Liver (tissue), 5 donors: ENCODE data around the gene PMIS2. TPM values are rescaled to one million over a fixed set of nuclear protein-coding genes. Genes with fewer than 3 reads are reported as not detected.

Experiments used
- ATF3 ChIP-seq: IDR thresholded peaks from 2 replicates; pipeline ENCODE4 v1.6.1; 2016; ENCODE audit warnings: antibody characterized with exemption
- polyA plus RNA-seq, 2 donors: library from polyadenylated mRNA; stranded (reverse) in 1 of 2; unstranded in 1 of 2; fragments of 200-250 nt in 1 of 2; fragments of >200 nt in 1 of 2; fragmentation: Nextera tagmentation in 1 of 2; extraction: Ambion mirVana in 1 of 2; gene quantifications; one replicate each; pipeline versions ENCODE4 v1.2.1 to v1.2.3, GENCODE V29; 2013 to 2015
- total RNA-seq, 2 donors: library from RNA; depleted of rRNA; stranded (reverse); fragments of >200 nt; gene quantifications; one replicate each; pipeline ENCODE4 v1.2.3, GENCODE V29; 2014
- TF ChIP-seq, protein P1 (sequence below): IDR thresholded peaks from 2 replicates; pipeline ENCODE4 v1.6.1; 2016; ENCODE audit warnings: antibody characterized with exemption
- donor health status: healthy.
- donor health status: healthy.
- donor health status: healthy.

PMIS2 gene
- total and polyA plus RNA-seq, 4 donors: not detected

GRCh38 chr19:35636651-35637050, 50.7 kb downstream of the PMIS2 start (continued):
- TF ChIP-seq ATF3: no peak
- TF ChIP-seq, protein P1, sequence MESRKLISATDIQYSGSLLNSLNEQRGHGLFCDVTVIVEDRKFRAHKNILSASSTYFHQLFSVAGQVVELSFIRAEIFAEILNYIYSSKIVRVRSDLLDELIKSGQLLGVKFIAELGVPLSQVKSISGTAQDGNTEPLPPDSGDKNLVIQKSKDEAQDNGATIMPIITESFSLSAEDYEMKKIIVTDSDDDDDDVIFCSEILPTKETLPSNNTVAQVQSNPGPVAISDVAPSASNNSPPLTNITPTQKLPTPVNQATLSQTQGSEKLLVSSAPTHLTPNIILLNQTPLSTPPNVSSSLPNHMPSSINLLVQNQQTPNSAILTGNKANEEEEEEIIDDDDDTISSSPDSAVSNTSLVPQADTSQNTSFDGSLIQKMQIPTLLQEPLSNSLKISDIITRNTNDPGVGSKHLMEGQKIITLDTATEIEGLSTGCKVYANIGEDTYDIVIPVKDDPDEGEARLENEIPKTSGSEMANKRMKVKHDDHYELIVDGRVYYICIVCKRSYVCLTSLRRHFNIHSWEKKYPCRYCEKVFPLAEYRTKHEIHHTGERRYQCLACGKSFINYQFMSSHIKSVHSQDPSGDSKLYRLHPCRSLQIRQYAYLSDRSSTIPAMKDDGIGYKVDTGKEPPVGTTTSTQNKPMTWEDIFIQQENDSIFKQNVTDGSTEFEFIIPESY: no peak

Other genes starting within 250 kb of the PMIS2 start
- not detected for gene FFAR1, start 238.3 kb upstream of the PMIS2 start, total RNA-seq
- not detected for gene FFAR1, start 238.3 kb upstream of the PMIS2 start, polyA plus RNA-seq
- gene FFAR3, start 227.7 kb upstream of the PMIS2 start, total RNA-seq: under 1 TPM in 1 of 2 donors, not detected in 1; 0.33 TPM
- not detected for gene FFAR3, start 227.7 kb upstream of the PMIS2 start, polyA plus RNA-seq
- gene GPR42, start 215.1 kb upstream of the PMIS2 start, total RNA-seq: not detected
- gene GPR42, start 215.1 kb upstream of the PMIS2 start, polyA plus RNA-seq: not detected
- under 1 TPM; 0.67 to 0.84 TPM for gene FFAR2, start 137.9 kb upstream of the PMIS2 start, total RNA-seq
- under 1 TPM; 0.25 to 0.28 TPM for gene FFAR2, start 137.9 kb upstream of the PMIS2 start, polyA plus RNA-seq
- not detected for gene KRTDAP, start 95.7 kb upstream of the PMIS2 start, total RNA-seq
- not detected for gene KRTDAP, start 95.7 kb upstream of the PMIS2 start, polyA plus RNA-seq
- gene DMKN, start 72.5 kb upstream of the PMIS2 start, total RNA-seq: 1 to 10 TPM; 1.7 to 9.4 TPM
- gene DMKN, start 72.5 kb upstream of the PMIS2 start, polyA plus RNA-seq: 1 to 10 TPM; 1.4 to 3.1 TPM
- gene SBSN, start 57.9 kb upstream of the PMIS2 start, total RNA-seq: not detected
- gene SBSN, start 57.9 kb upstream of the PMIS2 start, polyA plus RNA-seq: not detected
- not detected for gene GAPDHS, start 52.7 kb upstream of the PMIS2 start, total RNA-seq
- gene GAPDHS, start 52.7 kb upstream of the PMIS2 start, polyA plus RNA-seq: not detected
- gene TMEM147, start 40.5 kb upstream of the PMIS2 start, total RNA-seq: 10 to 100 TPM; 18.1 to 28.0 TPM
- 10 to 100 TPM; 61.3 to 97.4 TPM for gene TMEM147, start 40.5 kb upstream of the PMIS2 start, polyA plus RNA-seq
- gene ATP4A, start 22.5 kb upstream of the PMIS2 start, total RNA-seq: not detected
- not detected for gene ATP4A, start 22.5 kb upstream of the PMIS2 start, polyA plus RNA-seq
- gene HAUS5, start 26.6 kb downstream of the PMIS2 start, total RNA-seq: 1 to 10 TPM; 2.5 to 7.3 TPM
- 1 to 10 TPM; 1.9 to 2.2 TPM for gene HAUS5, start 26.6 kb downstream of the PMIS2 start, polyA plus RNA-seq
- 10 to 100 TPM; 20.1 TPM for gene RBM42, start 42.9 kb downstream of the PMIS2 start, total RNA-seq
- 10 to 100 TPM; 17.8 to 34.7 TPM for gene RBM42, start 42.9 kb downstream of the PMIS2 start, polyA plus RNA-seq
- gene ETV2, start 55.6 kb downstream of the PMIS2 start, total RNA-seq: under 1 TPM; 0.17 to 0.70 TPM
- 1 to 10 TPM; 1.6 to 1.8 TPM for gene ETV2, start 55.6 kb downstream of the PMIS2 start, polyA plus RNA-seq
- 100 to 1,000 TPM; 139 to 191 TPM for gene COX6B1, start 62.1 kb downstream of the PMIS2 start, total RNA-seq
- 100 to 1,000 TPM; 451 to 518 TPM for gene COX6B1, start 62.1 kb downstream of the PMIS2 start, polyA plus RNA-seq
- under 1 TPM in 1 of 2 donors, not detected in 1; 0.56 TPM for gene UPK1A, start 80.3 kb downstream of the PMIS2 start, total RNA-seq
- gene UPK1A, start 80.3 kb downstream of the PMIS2 start, polyA plus RNA-seq: under 1 TPM in 1 of 2 donors, not detected in 1; 0.10 TPM
- not detected for gene ZBTB32, start 118.4 kb downstream of the PMIS2 start, total RNA-seq
- gene ZBTB32, start 118.4 kb downstream of the PMIS2 start, polyA plus RNA-seq: under 1 TPM in 1 of 2 donors, not detected in 1; 0.47 TPM
- 10 to 100 TPM in 1 of 2 donors, 1 to 10 TPM in 1; 6.3 to 12.1 TPM for gene KMT2B, start 131.8 kb downstream of the PMIS2 start, total RNA-seq
- gene KMT2B, start 131.8 kb downstream of the PMIS2 start, polyA plus RNA-seq: 10 to 100 TPM in 1 of 2 donors, 1 to 10 TPM in 1; 3.7 to 10.3 TPM
- gene IGFLR1, start 156.3 kb downstream of the PMIS2 start, total RNA-seq: 10 to 100 TPM in 1 of 2 donors, 1 to 10 TPM in 1; 7.0 to 11.2 TPM
- 10 to 100 TPM; 51.1 to 59.7 TPM for gene IGFLR1, start 156.3 kb downstream of the PMIS2 start, polyA plus RNA-seq
- 10 to 100 TPM in 1 of 2 donors, 1 to 10 TPM in 1; 4.5 to 14.8 TPM for gene U2AF1L4, start 159.2 kb downstream of the PMIS2 start, total RNA-seq
- 10 to 100 TPM; 12.0 to 36.5 TPM for gene U2AF1L4, start 159.2 kb downstream of the PMIS2 start, polyA plus RNA-seq
- gene PSENEN, start 159.5 kb downstream of the PMIS2 start, total RNA-seq: 1 to 10 TPM; 7.4 to 7.7 TPM
- 10 to 100 TPM; 33.8 to 58.1 TPM for gene PSENEN, start 159.5 kb downstream of the PMIS2 start, polyA plus RNA-seq
- 1 to 10 TPM; 2.6 to 7.0 TPM for gene LIN37, start 162.4 kb downstream of the PMIS2 start, total RNA-seq
- gene LIN37, start 162.4 kb downstream of the PMIS2 start, polyA plus RNA-seq: 1 to 10 TPM; 5.8 to 6.3 TPM
- 1 to 10 TPM; 2.7 to 4.4 TPM for gene HSPB6, start 170.9 kb downstream of the PMIS2 start, total RNA-seq
- 10 to 100 TPM in 1 of 2 donors, 1 to 10 TPM in 1; 6.9 to 17.7 TPM for gene HSPB6, start 170.9 kb downstream of the PMIS2 start, polyA plus RNA-seq
- 1 to 10 TPM; 2.1 to 4.5 TPM for gene PROSER3, start 172.0 kb downstream of the PMIS2 start, total RNA-seq
- 1 to 10 TPM; 2.4 to 3.1 TPM for gene PROSER3, start 172.0 kb downstream of the PMIS2 start, polyA plus RNA-seq
- gene ARHGAP33, start 189.4 kb downstream of the PMIS2 start, total RNA-seq: 10 to 100 TPM in 1 of 2 donors, 1 to 10 TPM in 1; 2.0 to 10.1 TPM
- gene ARHGAP33, start 189.4 kb downstream of the PMIS2 start, polyA plus RNA-seq: 1 to 10 TPM in 1 of 2 donors, under 1 TPM in 1; 0.85 to 1.6 TPM
- 100 to 1,000 TPM in 1 of 2 donors, 10 to 100 TPM in 1; 56.4 to 116 TPM for gene PRODH2, start 226.7 kb downstream of the PMIS2 start, total RNA-seq
- 100 to 1,000 TPM; 112 to 156 TPM for gene PRODH2, start 226.7 kb downstream of the PMIS2 start, polyA plus RNA-seq